Neural cell (in vitro differentiated cells): ENCODE measurements around the gene EVL. TPM values are rescaled to one million over a fixed set of nuclear protein-coding genes. Genes with fewer than 3 reads are reported as not detected.

Experiments
- H2AFZ ChIP-seq: fragments of 200-600, 300-800 bp; sonication (generic), shearing (Covaris generic); 2 replicates; pipeline ENCODE4 v1.6.0; 2014; ENCODE audit warnings: low read depth, mild to moderate bottlenecking, antibody characterized with exemption, low read length, moderate library complexity
- H3F3A ChIP-seq: fragments of 200-600 bp; shearing (Covaris generic); 2 replicates; pipeline ENCODE4 v1.6.1; 2016; ENCODE audit warnings: mild to moderate bottlenecking, moderate library complexity, mixed read lengths, antibody characterized with exemption, low read length; ENCODE audit not compliant: insufficient read depth, poor library complexity, severe bottlenecking
- H3K27ac ChIP-seq: fragments of 200-600, 300-800 bp; sonication (generic), shearing (Covaris generic); 2 replicates; pipeline ENCODE4 v1.5.1; 2014; ENCODE audit warnings: mild to moderate bottlenecking, low read length, moderate library complexity
- H3K27me3 ChIP-seq: fragments of 300-800, 200-600 bp; sonication (generic), shearing (Covaris generic); 2 replicates; pipeline ENCODE4 v1.6.0; 2014; ENCODE audit warnings: mild to moderate bottlenecking, low read depth, low read length, moderate library complexity; ENCODE audit not compliant: insufficient read depth
- H3K36me3 ChIP-seq: fragments of 300-800, 200-600 bp; sonication (generic), shearing (Covaris generic); 2 replicates; pipeline ENCODE4 v1.5.1; 2014; ENCODE audit warnings: mild to moderate bottlenecking, antibody characterized with exemption, low read length, moderate library complexity; ENCODE audit not compliant: insufficient read depth
- H3K4me2 ChIP-seq: fragments of 300-800, 200-600 bp; sonication (generic), shearing (Covaris generic); 2 replicates; pipeline ENCODE4 v1.6.0; 2014; ENCODE audit warnings: mild to moderate bottlenecking, low read length
- H3K4me3 ChIP-seq: fragments of 300-800, 200-600 bp; sonication (generic), shearing (Covaris generic); 2 replicates; pipeline ENCODE4 v1.5.1; 2014; ENCODE audit warnings: mild to moderate bottlenecking, low read length, moderate library complexity
- H3K79me2 ChIP-seq: fragments of 200-600 bp; shearing (Covaris generic); replicated peaks from 2 replicates; pipeline ENCODE4 v1.6.0; 2014; ENCODE audit warnings: mild to moderate bottlenecking, low read length, moderate library complexity; ENCODE audit not compliant: insufficient read depth
- H3K9ac ChIP-seq: fragments of 300-800, 200-600 bp; sonication (generic), shearing (Covaris generic); 2 replicates; pipeline ENCODE4 v1.6.1; 2016; ENCODE audit warnings: mild to moderate bottlenecking, low read length, mixed read lengths
- H3K9me2 ChIP-seq: fragments of 200-600 bp; shearing (Covaris generic); 2 replicates; pipeline ENCODE4 v1.6.1; 2016; ENCODE audit warnings: mild to moderate bottlenecking, low read length, mixed read lengths; ENCODE audit not compliant: insufficient read depth
- H3K9me3 ChIP-seq: fragments of 200-600, 300-800 bp; sonication (generic), shearing (Covaris generic); 2 replicates; pipeline ENCODE4 v1.6.1; 2016; ENCODE audit warnings: mild to moderate bottlenecking, mixed run types, low read length, moderate library complexity, mixed read lengths
- H4K20me1 ChIP-seq: fragments of 200-600 bp; shearing (Covaris generic); 2 replicates; pipeline ENCODE4 v1.6.1; 2016; ENCODE audit warnings: mild to moderate bottlenecking, mixed run types; ENCODE audit not compliant: insufficient read depth
- CTCF ChIP-seq: fragments of 450-650 bp; IDR thresholded peaks from 2 replicates; pipeline ENCODE4 v1.5.1; 2014; ENCODE audit warnings: antibody characterized with exemption, mild to moderate bottlenecking, moderate library complexity; ENCODE audit not compliant: poor library complexity, severe bottlenecking
- EP300 ChIP-seq: fragments of 450-650 bp; conservative IDR thresholded peaks from 2 replicates; pipeline ENCODE4 v1.6.1; 2014; ENCODE audit warnings: antibody characterized with exemption, mild to moderate bottlenecking, moderate library complexity; ENCODE audit not compliant: poor library complexity, severe bottlenecking
- EZH2 ChIP-seq: fragments of 200-600, 300-800 bp; shearing (Covaris generic), sonication (generic); IDR thresholded peaks from 2 replicates; pipeline ENCODE4 v1.6.1; 2014; ENCODE audit warnings: antibody characterized with exemption, low read length, borderline replicate concordance, mild to moderate bottlenecking; ENCODE audit not compliant: insufficient read depth, poor library complexity, severe bottlenecking
- MXI1 ChIP-seq: fragments of 450-650 bp; conservative IDR thresholded peaks from 2 replicates; pipeline ENCODE4 v1.6.1; 2014; ENCODE audit warnings: antibody characterized with exemption, mild to moderate bottlenecking; ENCODE audit not compliant: poor library complexity, severe bottlenecking
- POLR2AphosphoS5 ChIP-seq: IDR thresholded peaks from 2 replicates; pipeline ENCODE4 v1.6.1; 2012
- RAD21 ChIP-seq: fragments of 450-650 bp; conservative IDR thresholded peaks from 2 replicates; pipeline ENCODE4 v1.6.1; 2014; ENCODE audit warnings: antibody characterized with exemption, mild to moderate bottlenecking, moderate library complexity
- REST ChIP-seq: IDR thresholded peaks from 2 replicates; pipeline ENCODE4 v1.6.1; 2012; ENCODE audit warnings: borderline replicate concordance
- SMC3 ChIP-seq: fragments of 450-650 bp; conservative IDR thresholded peaks from 2 replicates; pipeline ENCODE4 v1.6.1; 2014; ENCODE audit warnings: antibody characterized with exemption, mild to moderate bottlenecking, moderate library complexity; ENCODE audit not compliant: poor library complexity
- TAF1 ChIP-seq: IDR thresholded peaks from 2 replicates; pipeline ENCODE4 v1.6.1; 2012; ENCODE audit warnings: low read depth
- polyA plus RNA-seq: library from polyadenylated mRNA; depleted of rRNA; stranded (reverse); fragments of >200 nt; gene quantifications from 2 replicates; pipeline ENCODE4 v1.2.3, GENCODE V29; 2014

EVL gene
- polyA plus RNA-seq, 1 donor from 2014 or later: 387 TPM

GRCh38 chr14:100103250-100104005 lies 38.2 kb downstream of the EVL start:
- Histone ChIP-seq H3K79me2 (peaks cover 7% of the 10 kb centered on the region), H3F3A (no peaks in the 10 kb centered on the region), H3K9me3 (no peaks in the 10 kb centered on the region), H3K27ac (no peak overlapping the region), H3K9me2 (no peaks in the 10 kb centered on the region), H3K4me3 (no peak overlapping the region), H3K27me3 (no peaks in the 10 kb centered on the region), H4K20me1 (peaks cover 9% of the 10 kb centered on the region), H3K9ac (no peak overlapping the region), H3K4me2 (no peak overlapping the region), H2AFZ (no peak overlapping the region), H3K36me3 (no peaks in the 10 kb centered on the region)
- TF ChIP-seq TAF1: no peak
- no peak for TF ChIP-seq MXI1
- TF ChIP-seq RAD21: no peak
- TF ChIP-seq POLR2AphosphoS5: no peak
- no peak for TF ChIP-seq REST
- no peak for TF ChIP-seq CTCF
- TF ChIP-seq EP300: no peak
- TF ChIP-seq SMC3: no peak
- no peak for TF ChIP-seq EZH2

- no peak overlapping the region for H3K27ac ChIP-seq
- H3K36me3 ChIP-seq: no peaks in the 10 kb centered on the region
- H3K4me2 ChIP-seq: no peak overlapping the region
- H3K79me2 ChIP-seq: peaks cover 8% of the 10 kb centered on the region
- H3K4me3 ChIP-seq: no peak overlapping the region
- peaks cover 9% of the 10 kb centered on the region for H4K20me1 ChIP-seq
- H3F3A ChIP-seq: no peaks in the 10 kb centered on the region
- no peak overlapping the region for H3K9ac ChIP-seq
- H3K9me3 ChIP-seq: no peaks in the 10 kb centered on the region
- no peaks in the 10 kb centered on the region for H3K9me2 ChIP-seq
- H3K27me3 ChIP-seq: no peaks in the 10 kb centered on the region
- no peak for TF ChIP-seq POLR2AphosphoS5
- TF ChIP-seq RAD21: no peak
- no peak for TF ChIP-seq REST
- TF ChIP-seq EZH2: no peak
- no peak for TF ChIP-seq TAF1
- TF ChIP-seq CTCF: no peak
- TF ChIP-seq SMC3: no peak
- TF ChIP-seq MXI1: no peak
- no peak for TF ChIP-seq EP300
- no peak overlapping the region for H2AFZ ChIP-seq
Observed at GRCh38 chr14:100104006-100104352, 38.8 kb downstream of the EVL start.
